Spleen (tissue), 11 donors: ENCODE measurements around the gene SHC2. TPM values are rescaled to one million over a fixed set of nuclear protein-coding genes. Genes with fewer than 3 reads are reported as not detected.

ENCODE experiments used
- DNase-seq: peaks from one replicate; pipeline ENCODE4 v3.0.0-alpha.2; 2020
- H3K27ac ChIP-seq, 8 donors: fragments of 200-600 bp; sonication (generic) in 7 of 8; 1 replicate in 4 of 8; 2 replicates in 4 of 8; pipeline versions ENCODE4 v1.5.0 to v1.8.0; 2016 to 2021; ENCODE audit warnings: inconsistent platforms in 4 of 8, mild to moderate bottlenecking in 4 of 8, moderate library complexity in 1 of 8
- H3K27me3 ChIP-seq, 7 donors: fragments of 200-600 bp; sonication (generic) in 6 of 7; replicated peaks in 1 of 7; 1 replicate in 4 of 7; 2 replicates in 3 of 7; pipeline versions ENCODE4 v1.5.0 to v1.8.0; 2016 to 2021; ENCODE audit warnings: inconsistent platforms in 3 of 7, mild to moderate bottlenecking in 1 of 7
- H3K36me3 ChIP-seq, 6 donors: fragments of 200-600 bp; sonication (generic) in 5 of 6; 1 replicate in 4 of 6; 2 replicates in 2 of 6; pipeline versions ENCODE4 v1.5.0 to v1.8.0; 2016 to 2021; ENCODE audit warnings: inconsistent platforms in 2 of 6
- H3K4me1 ChIP-seq, 6 donors: fragments of 200-600 bp; sonication (generic) in 5 of 6; 1 replicate in 3 of 6; 2 replicates in 3 of 6; pipeline versions ENCODE4 v1.5.0 to v1.8.0; 2016 to 2021; ENCODE audit warnings: inconsistent platforms in 3 of 6
- H3K4me3 ChIP-seq, 8 donors: fragments of 200-600 bp; sonication (generic) in 7 of 8; 1 replicate in 4 of 8; 2 replicates in 4 of 8; pipeline versions ENCODE4 v1.5.0 to v1.8.0; 2016 to 2021; ENCODE audit warnings: inconsistent platforms in 4 of 8, mild to moderate bottlenecking in 4 of 8, moderate library complexity in 2 of 8
- H3K9me3 ChIP-seq, 8 donors: fragments of 200-600 bp; sonication (generic) in 7 of 8; 1 replicate in 4 of 8; 2 replicates in 4 of 8; pipeline versions ENCODE4 v1.5.0 to v1.8.0; 2016 to 2021; ENCODE audit warnings: inconsistent platforms in 4 of 8
- POLR2A ChIP-seq, 3 donors: fragments of 450-650 bp; IDR thresholded peaks; one replicate each; pipeline ENCODE4 v1.5.1; 2017; ENCODE audit warnings: antibody characterized with exemption in 3 of 3, mild to moderate bottlenecking in 1 of 3
- POLR2AphosphoS5 ChIP-seq, 3 donors: sonication (generic); formaldehyde crosslinking; IDR thresholded peaks; one replicate each; pipeline ENCODE4 v1.5.1; 2017; ENCODE audit warnings: antibody characterized with exemption in 3 of 3
- WGBS, 5 donors: extraction: QIAGEN DNeasy Blood & Tissue Kit in 3 of 5; methylation state at CpG; one replicate each; pipeline versions ENCODE4 v1.1.5 to v1.1.7; 2013 to 2018; 5-methylcytosine and 5-hydroxymethylcytosine counted together
- intact Hi-C: fragments of 100-400 bp; cut with DNase I; formaldehyde crosslinking; loops from one replicate; pipeline ENCODE4 v1.15.0; 2023; ENCODE audit warnings: low total_unique reads
- polyA plus RNA-seq, 3 donors: library from polyadenylated mRNA; stranded (reverse); fragments of 200-250 nt; gene quantifications; one replicate each; pipeline ENCODE4 v1.2.1, GENCODE V29; 2013
- total RNA-seq, 7 donors: library from RNA; depleted of rRNA in 3 of 7; stranded (reverse); fragments of >200 nt in 3 of 7; fragmentation: NEBNext Ultra II Directional in 4 of 7; extraction: Animal tissue kit (Norgen Biotek cat#: 25700) in 4 of 7; gene quantifications; one replicate each; pipeline versions ENCODE4 v1.1.0 to v1.2.1, GENCODE V29; 2016 to 2021
- TF ChIP-seq, protein P1 (sequence below), 11 experiments: fragments of 200-600 bp in 7 of 11; fragments of 450-650 bp in 4 of 11; sonication (generic) in 4 of 11; IDR thresholded peaks in 8 of 11; conservative IDR thresholded peaks in 3 of 11; 1 replicate in 7 of 11; 2 replicates in 4 of 11; pipeline versions ENCODE4 v1.4.0 to v1.8.0; 2016 to 2021; ENCODE audit warnings: antibody characterized with exemption in 11 of 11, inconsistent platforms in 4 of 11, mild to moderate bottlenecking in 1 of 11
- donor health status: healthy with polysubstance abuse.
- donor health status: DM: no; HTN: no; CAD: no; lungs with moderate emphysema.
- donor health status: DM: no; HTN: no; CAD: no.
- donor health status: Bipolar disorder and iron deficiency.
- donor health status: healthy.
- donor health status: DM: no; HTN: no; CAD: no.
- donor health status: DM: yes; HTN: yes; CAD: no.

SHC2 gene
- total and polyA plus RNA-seq, 10 donors = 19.6 to 123 (median 45.2) TPM

DNA sequence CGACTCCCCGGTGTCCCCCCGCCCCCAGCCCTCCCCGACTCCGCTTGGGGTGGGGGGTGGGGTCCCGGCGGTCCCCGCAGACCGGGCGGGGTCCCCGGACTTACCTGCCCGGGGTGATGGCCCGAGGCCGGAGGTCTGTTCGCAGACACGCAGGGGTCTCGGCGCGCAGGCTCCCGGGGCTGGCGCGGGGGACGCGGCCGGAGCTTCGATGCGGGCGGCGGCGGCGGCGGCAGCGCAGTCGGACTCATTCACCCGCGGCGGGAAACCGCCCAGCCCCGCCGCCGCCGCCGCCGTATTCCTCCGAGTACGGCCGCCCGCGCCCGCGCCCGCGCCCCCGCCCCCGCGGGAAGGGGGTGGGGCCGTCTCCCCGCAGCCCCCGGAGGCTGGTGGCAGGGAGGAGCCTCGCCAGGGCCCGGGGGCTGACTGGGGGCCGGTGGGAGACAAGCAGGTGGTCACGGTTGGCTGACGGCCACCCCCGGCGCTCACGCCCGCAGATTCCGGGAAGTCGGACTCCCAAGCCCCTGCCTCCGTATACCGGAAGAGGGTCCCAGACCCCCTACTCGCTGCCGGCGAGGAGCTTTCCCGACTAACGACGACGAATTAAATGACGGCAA lies 51.8 kb downstream of the SHC2 start, which contains the start of gene C2CD4C:
Gene C2CD4C (minus strand): TSS at position 246 of the 614 bp plus-strand sequence. CDS start 786 bp downstream, outside the sequence.
- Histone ChIP-seq H3K4me3 (peak within 1 kb of the TSS; percentile 23 to 68 (median 36)), H3K9me3 (no peaks in the 10 kb centered on the region), H3K4me1 (peaks cover 5 to 30% (median 22%) of the 10 kb centered on the region in 6 donors), H3K27ac (no peak within 1 kb of the TSS), H3K27me3 (peaks cover 0 to 78% (median 56%) of the 10 kb centered on the region in 7 donors), H3K36me3 (no peaks in the 10 kb centered on the region)
- 0 to 1% (median 1%) methylated on average over 19 to 80 of the region's 80 CpGs for WGBS, 5 donors
- peak; percentile 62 for DNase-seq
- intact Hi-C loops = no loop called here
- TF ChIP-seq POLR2AphosphoS5 (IDR thresholded peaks at IDR 0.05) = no peak
- no peak for TF ChIP-seq POLR2A (IDR thresholded peaks at IDR 0.05)
- TF ChIP-seq, protein P1, sequence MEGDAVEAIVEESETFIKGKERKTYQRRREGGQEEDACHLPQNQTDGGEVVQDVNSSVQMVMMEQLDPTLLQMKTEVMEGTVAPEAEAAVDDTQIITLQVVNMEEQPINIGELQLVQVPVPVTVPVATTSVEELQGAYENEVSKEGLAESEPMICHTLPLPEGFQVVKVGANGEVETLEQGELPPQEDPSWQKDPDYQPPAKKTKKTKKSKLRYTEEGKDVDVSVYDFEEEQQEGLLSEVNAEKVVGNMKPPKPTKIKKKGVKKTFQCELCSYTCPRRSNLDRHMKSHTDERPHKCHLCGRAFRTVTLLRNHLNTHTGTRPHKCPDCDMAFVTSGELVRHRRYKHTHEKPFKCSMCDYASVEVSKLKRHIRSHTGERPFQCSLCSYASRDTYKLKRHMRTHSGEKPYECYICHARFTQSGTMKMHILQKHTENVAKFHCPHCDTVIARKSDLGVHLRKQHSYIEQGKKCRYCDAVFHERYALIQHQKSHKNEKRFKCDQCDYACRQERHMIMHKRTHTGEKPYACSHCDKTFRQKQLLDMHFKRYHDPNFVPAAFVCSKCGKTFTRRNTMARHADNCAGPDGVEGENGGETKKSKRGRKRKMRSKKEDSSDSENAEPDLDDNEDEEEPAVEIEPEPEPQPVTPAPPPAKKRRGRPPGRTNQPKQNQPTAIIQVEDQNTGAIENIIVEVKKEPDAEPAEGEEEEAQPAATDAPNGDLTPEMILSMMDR (IDR thresholded peaks at IDR 0.05 in 8 of 11, conservative IDR thresholded peaks at IDR 0.05 in 3 of 11) = no peak

DNA sequence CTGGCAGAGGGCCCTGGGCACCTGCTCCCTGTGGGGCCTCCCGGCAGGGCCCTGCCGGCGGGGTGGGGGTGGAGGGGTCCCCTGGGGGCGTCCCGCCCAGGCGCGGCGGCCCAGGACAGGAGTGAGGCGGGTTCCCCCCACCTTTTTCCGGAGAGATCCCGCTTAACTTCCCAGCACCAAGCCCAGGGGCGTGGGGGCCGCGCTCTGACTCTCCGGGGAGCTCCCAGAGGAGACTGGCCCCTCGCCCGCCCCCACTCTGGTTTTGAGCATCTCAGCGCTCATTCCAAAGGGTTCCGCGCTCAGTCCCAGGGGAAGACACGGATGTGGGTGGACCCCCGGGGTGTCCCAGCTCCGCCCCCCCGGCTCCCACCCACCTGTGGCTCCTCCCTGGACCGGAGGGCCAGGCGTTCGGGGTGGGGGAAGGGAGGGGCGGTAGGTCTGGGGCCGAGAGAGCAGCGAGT lies 52.4 kb downstream of the SHC2 start:
- peaks cover 5 to 30% (median 22%) of the 10 kb centered on the region in 6 donors for H3K4me1 ChIP-seq
- no peak overlapping the region for H3K27ac ChIP-seq
- intact Hi-C loops = no loop called here
- peak overlapping the region; percentile 23 to 68 (median 36) for H3K4me3 ChIP-seq
- H3K9me3 ChIP-seq = no peaks in the 10 kb centered on the region
- H3K36me3 ChIP-seq = no peaks in the 10 kb centered on the region
- DNase-seq = peak; percentile 46
- TF ChIP-seq POLR2A (IDR thresholded peaks at IDR 0.05) (no peak), POLR2AphosphoS5 (IDR thresholded peaks at IDR 0.05) (no peak)
- TF ChIP-seq, protein P1 (IDR thresholded peaks at IDR 0.05 in 8 of 11, conservative IDR thresholded peaks at IDR 0.05 in 3 of 11) = no peak
- 2 to 13% (median 2%) methylated on average over 8 to 29 of the region's 30 CpGs for WGBS, 5 donors
- H3K27me3 ChIP-seq = peaks cover 0 to 82% (median 59%) of the 10 kb centered on the region in 7 donors

DNA sequence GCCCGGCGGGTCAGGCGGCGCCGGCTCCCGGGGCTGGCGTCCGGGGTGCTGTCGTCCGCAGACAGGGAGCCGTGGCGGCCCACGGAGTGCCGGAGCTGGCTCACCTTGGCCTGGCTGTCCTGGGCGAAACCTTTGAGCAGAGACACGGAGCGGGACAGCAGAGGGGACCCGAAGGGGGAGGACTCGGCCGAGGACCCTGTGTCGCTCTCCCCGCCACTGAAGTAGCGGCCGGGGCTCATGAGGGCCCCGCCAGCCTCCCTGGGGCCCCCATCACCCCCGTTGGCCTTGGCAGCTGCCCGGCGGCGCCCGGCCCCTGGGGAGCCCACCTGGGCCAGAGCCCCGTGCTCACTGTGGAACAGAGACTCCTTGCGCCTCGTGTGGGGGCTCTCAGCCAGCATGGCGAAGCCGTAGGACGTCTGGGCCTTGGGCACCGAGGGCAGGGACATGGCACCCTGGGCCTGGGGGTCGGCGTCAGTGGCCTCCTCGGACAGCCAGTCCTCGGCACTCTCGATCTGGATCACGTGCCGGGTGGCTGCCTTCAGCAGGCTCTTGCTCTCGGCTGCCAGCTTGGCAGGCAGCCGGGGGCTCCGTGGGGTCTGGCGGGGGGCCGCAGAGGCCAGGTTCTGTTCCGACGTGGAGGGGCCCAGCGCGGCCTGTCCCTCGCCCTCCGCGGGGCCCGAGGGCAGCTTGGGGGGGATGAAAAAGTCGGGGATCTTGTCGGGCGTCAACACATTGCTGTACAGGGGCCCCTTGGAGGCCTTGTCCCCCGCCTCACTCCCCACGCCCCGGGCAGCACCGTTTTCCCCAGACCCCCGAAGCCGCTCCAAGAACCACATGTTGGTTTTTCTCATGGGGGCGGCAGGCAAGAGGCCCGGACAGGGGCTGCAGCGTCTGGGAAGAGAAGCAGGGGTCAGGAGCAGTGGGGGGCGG lies 53.1 kb downstream of the SHC2 start:
- H3K4me1 ChIP-seq = peaks cover 5 to 30% (median 22%) of the 10 kb centered on the region in 6 donors
- TF ChIP-seq POLR2A (IDR thresholded peaks at IDR 0.05) = no peak
- TF ChIP-seq, protein P1 (IDR thresholded peaks at IDR 0.05 in 8 of 11, conservative IDR thresholded peaks at IDR 0.05 in 3 of 11) = no peak
- no peak for TF ChIP-seq POLR2AphosphoS5 (IDR thresholded peaks at IDR 0.05)
- no peak overlapping the region for H3K27ac ChIP-seq
- peaks cover 0 to 87% (median 66%) of the 10 kb centered on the region in 7 donors for H3K27me3 ChIP-seq
- H3K9me3 ChIP-seq = no peaks in the 10 kb centered on the region
- no peaks in the 10 kb centered on the region for H3K36me3 ChIP-seq
- WGBS, 5 donors = 72 to 78% (median 76%) methylated on average over 36 to 70 of the region's 70 CpGs
- peak overlapping the region in 2 of 8 donors; percentile 36 to 68 for H3K4me3 ChIP-seq
- intact Hi-C loops = no loop called here
- peak; percentile 67 for DNase-seq
